ENCODE data around the gene EXOC1.

DNA sequence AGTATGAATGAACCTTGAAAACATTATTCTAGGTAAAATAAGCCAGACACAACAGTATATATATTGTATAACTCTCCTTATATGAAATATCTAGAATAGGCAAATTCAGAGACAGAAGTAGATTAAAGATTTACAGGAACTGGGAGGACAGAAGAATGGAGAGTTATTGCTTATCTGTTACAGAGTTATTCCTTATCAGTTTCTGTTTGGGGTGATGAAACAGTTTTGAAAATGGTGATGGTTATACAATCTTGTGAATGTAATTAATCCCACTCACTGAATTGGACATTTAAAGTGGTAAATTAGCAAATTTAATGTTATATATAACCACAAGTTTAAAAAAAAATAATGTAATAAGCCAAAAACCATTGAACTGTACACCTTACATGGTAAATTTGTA, 14.5 kb upstream of the EXOC1 start:
- TF ChIP-seq, protein P1, sequence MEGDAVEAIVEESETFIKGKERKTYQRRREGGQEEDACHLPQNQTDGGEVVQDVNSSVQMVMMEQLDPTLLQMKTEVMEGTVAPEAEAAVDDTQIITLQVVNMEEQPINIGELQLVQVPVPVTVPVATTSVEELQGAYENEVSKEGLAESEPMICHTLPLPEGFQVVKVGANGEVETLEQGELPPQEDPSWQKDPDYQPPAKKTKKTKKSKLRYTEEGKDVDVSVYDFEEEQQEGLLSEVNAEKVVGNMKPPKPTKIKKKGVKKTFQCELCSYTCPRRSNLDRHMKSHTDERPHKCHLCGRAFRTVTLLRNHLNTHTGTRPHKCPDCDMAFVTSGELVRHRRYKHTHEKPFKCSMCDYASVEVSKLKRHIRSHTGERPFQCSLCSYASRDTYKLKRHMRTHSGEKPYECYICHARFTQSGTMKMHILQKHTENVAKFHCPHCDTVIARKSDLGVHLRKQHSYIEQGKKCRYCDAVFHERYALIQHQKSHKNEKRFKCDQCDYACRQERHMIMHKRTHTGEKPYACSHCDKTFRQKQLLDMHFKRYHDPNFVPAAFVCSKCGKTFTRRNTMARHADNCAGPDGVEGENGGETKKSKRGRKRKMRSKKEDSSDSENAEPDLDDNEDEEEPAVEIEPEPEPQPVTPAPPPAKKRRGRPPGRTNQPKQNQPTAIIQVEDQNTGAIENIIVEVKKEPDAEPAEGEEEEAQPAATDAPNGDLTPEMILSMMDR (IDR thresholded peaks at IDR 0.05): no peak
- no peak for TF ChIP-seq POLR2AphosphoS5 (IDR thresholded peaks at IDR 0.05; ENCODE audit: low read depth, low read length)
- TF ChIP-seq, protein P2, sequence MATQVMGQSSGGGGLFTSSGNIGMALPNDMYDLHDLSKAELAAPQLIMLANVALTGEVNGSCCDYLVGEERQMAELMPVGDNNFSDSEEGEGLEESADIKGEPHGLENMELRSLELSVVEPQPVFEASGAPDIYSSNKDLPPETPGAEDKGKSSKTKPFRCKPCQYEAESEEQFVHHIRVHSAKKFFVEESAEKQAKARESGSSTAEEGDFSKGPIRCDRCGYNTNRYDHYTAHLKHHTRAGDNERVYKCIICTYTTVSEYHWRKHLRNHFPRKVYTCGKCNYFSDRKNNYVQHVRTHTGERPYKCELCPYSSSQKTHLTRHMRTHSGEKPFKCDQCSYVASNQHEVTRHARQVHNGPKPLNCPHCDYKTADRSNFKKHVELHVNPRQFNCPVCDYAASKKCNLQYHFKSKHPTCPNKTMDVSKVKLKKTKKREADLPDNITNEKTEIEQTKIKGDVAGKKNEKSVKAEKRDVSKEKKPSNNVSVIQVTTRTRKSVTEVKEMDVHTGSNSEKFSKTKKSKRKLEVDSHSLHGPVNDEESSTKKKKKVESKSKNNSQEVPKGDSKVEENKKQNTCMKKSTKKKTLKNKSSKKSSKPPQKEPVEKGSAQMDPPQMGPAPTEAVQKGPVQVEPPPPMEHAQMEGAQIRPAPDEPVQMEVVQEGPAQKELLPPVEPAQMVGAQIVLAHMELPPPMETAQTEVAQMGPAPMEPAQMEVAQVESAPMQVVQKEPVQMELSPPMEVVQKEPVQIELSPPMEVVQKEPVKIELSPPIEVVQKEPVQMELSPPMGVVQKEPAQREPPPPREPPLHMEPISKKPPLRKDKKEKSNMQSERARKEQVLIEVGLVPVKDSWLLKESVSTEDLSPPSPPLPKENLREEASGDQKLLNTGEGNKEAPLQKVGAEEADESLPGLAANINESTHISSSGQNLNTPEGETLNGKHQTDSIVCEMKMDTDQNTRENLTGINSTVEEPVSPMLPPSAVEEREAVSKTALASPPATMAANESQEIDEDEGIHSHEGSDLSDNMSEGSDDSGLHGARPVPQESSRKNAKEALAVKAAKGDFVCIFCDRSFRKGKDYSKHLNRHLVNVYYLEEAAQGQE (IDR thresholded peaks at IDR 0.05; ENCODE audit: insufficient read depth in 1 of 2, low read depth in 2 of 2, low read length in 1 of 2): no peak
